Trophoblast cell (in vitro differentiated cells and primary cell): ENCODE data around the gene TGFBR3L.
A peak's percentile ranks its signal among the peaks of the same experiment; 100 is the strongest.

Experiments used
- DNase-seq, 2 donors: peaks; one replicate each; pipeline ENCODE4 v3.0.0-alpha.2; 2016
- H2AFZ ChIP-seq: 2 replicates; pipeline ENCODE4 v1.6.1; 2013; ENCODE audit warnings: low read length, moderate library complexity, mild to moderate bottlenecking; ENCODE audit not compliant: insufficient read depth, poor library complexity
- H2AK5ac ChIP-seq: 2 replicates; pipeline ENCODE4 v1.6.1; 2013; ENCODE audit warnings: mild to moderate bottlenecking, low read length
- H2BK120ac ChIP-seq: 2 replicates; pipeline ENCODE4 v1.6.1; 2013; ENCODE audit warnings: low read length, mild to moderate bottlenecking, moderate library complexity; ENCODE audit not compliant: insufficient read depth, poor library complexity
- H2BK12ac ChIP-seq: 2 replicates; pipeline ENCODE4 v1.6.1; 2013; ENCODE audit warnings: mild to moderate bottlenecking, low read length, moderate library complexity
- H2BK5ac ChIP-seq: 2 replicates; pipeline ENCODE4 v1.6.1; 2013; ENCODE audit warnings: low read length, low read depth, moderate library complexity, mild to moderate bottlenecking; ENCODE audit not compliant: poor library complexity
- H3K14ac ChIP-seq: 2 replicates; pipeline ENCODE4 v1.6.1; 2013; ENCODE audit warnings: mild to moderate bottlenecking, low read length
- H3K18ac ChIP-seq: 2 replicates; pipeline ENCODE4 v1.6.1; 2013; ENCODE audit warnings: mild to moderate bottlenecking, low read length
- H3K23ac ChIP-seq: 2 replicates; pipeline ENCODE4 v1.6.1; 2013; ENCODE audit warnings: low read length
- H3K27ac ChIP-seq: 2 replicates; pipeline ENCODE4 v1.5.1; 2013; ENCODE audit warnings: low read depth, mild to moderate bottlenecking, inconsistent platforms, low read length, moderate library complexity
- H3K27me3 ChIP-seq: 2 replicates; pipeline ENCODE4 v1.6.1; 2013; ENCODE audit warnings: inconsistent platforms, mild to moderate bottlenecking, low read length, moderate library complexity; ENCODE audit not compliant: insufficient read depth
- H3K36me3 ChIP-seq, 2 experiments: 1 replicate in 1 of 2; 2 replicates in 1 of 2; pipeline ENCODE4 v1.6.1; 2013; ENCODE audit warnings: low read length in 2 of 2, mild to moderate bottlenecking in 2 of 2, moderate library complexity in 1 of 2; ENCODE audit not compliant: insufficient read depth in 2 of 2, control insufficient read depth in 1 of 2
- H3K4ac ChIP-seq: 2 replicates; pipeline ENCODE4 v1.6.1; 2013; ENCODE audit warnings: low read depth, mild to moderate bottlenecking, low read length, moderate library complexity
- H3K4me1 ChIP-seq, 2 experiments: 1 replicate in 1 of 2; 2 replicates in 1 of 2; pipeline ENCODE4 v1.6.1; 2013; ENCODE audit warnings: low read length in 2 of 2, mild to moderate bottlenecking in 2 of 2, moderate library complexity in 1 of 2; ENCODE audit not compliant: insufficient read depth in 2 of 2, control insufficient read depth in 1 of 2
- H3K4me2 ChIP-seq: 2 replicates; pipeline ENCODE4 v1.6.1; 2013; ENCODE audit warnings: inconsistent platforms, mild to moderate bottlenecking, low read length, moderate library complexity
- H3K4me3 ChIP-seq: 2 replicates; pipeline ENCODE4 v1.5.1; 2013; ENCODE audit warnings: mild to moderate bottlenecking, low read depth, low read length, inconsistent platforms
- H3K79me1 ChIP-seq: one replicate; pipeline ENCODE4 v1.6.1; 2013; ENCODE audit warnings: low read length
- H3K79me2 ChIP-seq: 2 replicates; pipeline ENCODE4 v1.6.1; 2013; ENCODE audit warnings: low read length, mild to moderate bottlenecking; ENCODE audit not compliant: control insufficient read depth, insufficient read depth, poor library complexity
- H3K9ac ChIP-seq: 2 replicates; pipeline ENCODE4 v1.6.1; 2013; ENCODE audit warnings: mild to moderate bottlenecking, low read length
- H3K9me3 ChIP-seq: 2 replicates; pipeline ENCODE4 v1.6.1; 2013; ENCODE audit warnings: low read depth, mild to moderate bottlenecking, control low read depth, inconsistent platforms, low read length; ENCODE audit not compliant: insufficient read depth
- H4K12ac ChIP-seq: 2 replicates; pipeline ENCODE4 v1.6.1; 2013; ENCODE audit warnings: low read depth, mild to moderate bottlenecking, low read length, moderate library complexity
- H4K8ac ChIP-seq: 2 replicates; pipeline ENCODE4 v1.6.1; 2013; ENCODE audit warnings: low read depth, mild to moderate bottlenecking, low read length, moderate library complexity
- H4K91ac ChIP-seq: one replicate; pipeline ENCODE4 v1.6.1; 2013; ENCODE audit warnings: low read depth, mild to moderate bottlenecking, low read length, moderate library complexity
- WGBS: extraction: QIAGEN DNeasy Blood & Tissue Kit; methylation state at CpG from one replicate; pipeline ENCODE4 v1.1.7; 2013; ENCODE audit warnings: missing lambda C conversion rate; ENCODE audit not compliant: insufficient read length, insufficient coverage; ENCODE audit errors: extremely low coverage; 5-methylcytosine and 5-hydroxymethylcytosine counted together

The TGFBR3L gene

DNA sequence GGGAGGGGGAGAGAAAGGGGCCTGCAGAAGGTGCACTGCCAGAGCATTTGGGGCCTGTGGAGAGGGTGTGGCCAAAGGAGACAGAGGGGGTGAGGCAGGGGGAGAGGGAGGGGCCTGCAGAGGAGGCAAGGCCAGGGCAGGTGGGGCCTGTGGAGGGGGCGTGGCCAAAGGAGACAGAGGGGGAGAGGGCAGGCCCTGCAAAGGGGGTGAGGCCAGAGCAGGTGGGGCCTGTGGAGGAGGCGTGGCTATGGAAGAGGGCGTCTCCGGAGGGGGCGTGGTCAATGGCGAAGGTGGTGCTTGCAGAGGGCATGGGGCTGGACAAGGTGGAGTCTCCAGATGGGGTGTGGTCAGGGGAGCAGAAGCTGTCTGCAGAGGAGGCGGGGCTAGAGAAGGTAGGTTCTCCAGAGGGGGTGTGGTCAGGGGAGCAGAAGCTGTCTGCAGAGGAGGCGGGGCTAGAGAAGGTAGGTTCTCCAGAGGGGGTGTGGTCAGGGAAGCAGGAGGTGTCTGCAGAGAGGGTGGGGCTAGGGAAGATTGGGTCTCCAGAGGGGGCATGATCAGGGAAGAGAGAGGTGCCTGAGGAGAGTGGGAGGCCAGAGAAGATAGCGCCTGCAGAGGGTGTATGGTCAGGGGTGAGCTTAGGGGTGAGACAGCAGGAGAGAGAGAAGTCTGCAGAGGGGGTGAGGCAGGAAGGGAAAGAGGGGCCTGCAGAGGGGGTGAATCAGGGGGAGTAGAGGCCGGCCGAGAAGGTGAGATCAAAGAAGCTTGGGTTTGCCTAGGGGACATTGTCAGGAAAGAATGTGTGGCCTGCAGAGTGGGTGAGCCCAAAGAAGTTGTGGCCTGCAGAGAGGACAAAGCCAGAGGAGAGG, 43.8 kb upstream of the TGFBR3L start:
- Histone ChIP-seq H3K27me3 (peaks cover 19% of the 10 kb centered on the region), H3K36me3 (no peaks in the 10 kb centered on the region)
- DNase-seq: peak; percentile 60 to 69

DNA sequence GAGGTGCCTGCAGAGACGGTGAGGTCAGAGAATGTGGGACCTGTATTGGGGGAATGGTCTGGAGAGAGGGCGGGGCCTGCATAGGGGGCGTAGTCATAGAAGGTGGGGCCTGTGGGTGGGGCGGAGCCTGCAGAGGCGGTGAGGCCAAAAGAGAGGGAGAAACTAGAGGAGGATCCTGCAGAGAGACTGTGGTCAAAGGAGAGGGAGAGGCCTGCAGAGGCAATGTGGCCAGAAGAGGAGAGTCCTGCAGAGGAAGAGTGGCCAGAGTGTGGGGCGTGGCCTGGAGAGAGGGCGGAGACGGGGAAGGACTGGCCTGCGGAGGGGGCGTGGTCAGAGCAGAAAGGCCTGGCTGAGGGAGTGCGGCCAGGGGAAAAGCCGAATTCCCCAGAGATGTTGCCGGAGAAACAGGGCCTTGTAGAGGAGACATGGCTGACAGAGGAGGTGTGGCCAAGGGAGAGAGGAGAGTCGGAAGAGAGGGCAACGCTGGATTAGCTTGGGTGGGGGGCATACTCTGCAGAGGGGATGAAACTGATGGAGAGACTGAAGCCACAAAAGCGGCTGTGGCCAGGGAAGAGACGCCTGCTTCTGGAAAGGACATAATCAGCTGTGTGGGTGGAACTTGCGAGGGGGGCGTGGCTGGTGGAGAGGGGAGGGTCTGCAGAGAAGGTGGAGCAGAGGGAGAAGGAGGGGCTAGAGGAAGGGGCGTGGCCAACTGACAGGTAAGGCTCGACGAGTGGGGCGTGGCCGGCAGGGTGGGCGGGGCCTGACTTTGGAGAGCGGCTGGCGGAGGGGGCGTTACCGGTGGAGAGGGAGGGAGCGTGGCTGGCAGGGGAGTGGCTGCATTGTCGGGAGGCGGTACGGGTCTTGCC, 43.0 kb upstream of the TGFBR3L start:
- peak overlapping the region; percentile 13 for H3K27ac ChIP-seq
- no peak overlapping the region for H3K4me3 ChIP-seq
- DNase-seq: peak; percentile 93 to 97
- no peak overlapping the region for H3K14ac ChIP-seq
- peak overlapping the region; percentile 30 for H2AFZ ChIP-seq
- H4K8ac ChIP-seq: peak overlapping the region; percentile 8
- no peak overlapping the region for H2BK12ac ChIP-seq
- WGBS: no CpG with 5 or more reads among the region's 33 CpGs
- H3K4me2 ChIP-seq: peak overlapping the region; percentile 13
- H4K91ac ChIP-seq: no peak overlapping the region
- H3K18ac ChIP-seq: no peak overlapping the region
- no peak overlapping the region for H2AK5ac ChIP-seq
- no peak overlapping the region for H2BK120ac ChIP-seq
- no peak overlapping the region for H3K4ac ChIP-seq
- no peaks in the 10 kb centered on the region for H3K79me2 ChIP-seq
- no peaks in the 10 kb centered on the region for H3K36me3 ChIP-seq
- no peak overlapping the region for H3K23ac ChIP-seq
- H3K9me3 ChIP-seq: peaks cover 13% of the 10 kb centered on the region
- peaks cover 16 to 40% of the 10 kb centered on the region in 2 experiments for H3K4me1 ChIP-seq
- peak overlapping the region; percentile 12 for H4K12ac ChIP-seq
- H3K27me3 ChIP-seq: peaks cover 19% of the 10 kb centered on the region
- no peak overlapping the region for H3K9ac ChIP-seq
- H2BK5ac ChIP-seq: no peak overlapping the region
- H3K79me1 ChIP-seq: peaks cover 3% of the 10 kb centered on the region

More for the DNA sequence above, 43.8 kb upstream of the TGFBR3L start:
- Histone ChIP-seq H3K79me2 (no peaks in the 10 kb centered on the region), H2AFZ (no peak overlapping the region), H2BK120ac (no peak overlapping the region), H3K79me1 (peaks cover 3% of the 10 kb centered on the region), H3K4me1 (peaks cover 16 to 40% of the 10 kb centered on the region in 2 experiments), H3K4me2 (no peak overlapping the region), H3K23ac (no peak overlapping the region), H4K91ac (no peak overlapping the region), H3K9ac (no peak overlapping the region), H3K9me3 (peaks cover 13% of the 10 kb centered on the region), H3K27ac (peak overlapping the region; percentile 16), H4K8ac (no peak overlapping the region), H3K18ac (no peak overlapping the region), H3K14ac (no peak overlapping the region), H4K12ac (no peak overlapping the region), H2AK5ac (no peak overlapping the region), H2BK5ac (no peak overlapping the region), H3K4ac (no peak overlapping the region), H2BK12ac (no peak overlapping the region), H3K4me3 (no peak overlapping the region)
- WGBS: no CpG with 5 or more reads among the region's 11 CpGs

DNA sequence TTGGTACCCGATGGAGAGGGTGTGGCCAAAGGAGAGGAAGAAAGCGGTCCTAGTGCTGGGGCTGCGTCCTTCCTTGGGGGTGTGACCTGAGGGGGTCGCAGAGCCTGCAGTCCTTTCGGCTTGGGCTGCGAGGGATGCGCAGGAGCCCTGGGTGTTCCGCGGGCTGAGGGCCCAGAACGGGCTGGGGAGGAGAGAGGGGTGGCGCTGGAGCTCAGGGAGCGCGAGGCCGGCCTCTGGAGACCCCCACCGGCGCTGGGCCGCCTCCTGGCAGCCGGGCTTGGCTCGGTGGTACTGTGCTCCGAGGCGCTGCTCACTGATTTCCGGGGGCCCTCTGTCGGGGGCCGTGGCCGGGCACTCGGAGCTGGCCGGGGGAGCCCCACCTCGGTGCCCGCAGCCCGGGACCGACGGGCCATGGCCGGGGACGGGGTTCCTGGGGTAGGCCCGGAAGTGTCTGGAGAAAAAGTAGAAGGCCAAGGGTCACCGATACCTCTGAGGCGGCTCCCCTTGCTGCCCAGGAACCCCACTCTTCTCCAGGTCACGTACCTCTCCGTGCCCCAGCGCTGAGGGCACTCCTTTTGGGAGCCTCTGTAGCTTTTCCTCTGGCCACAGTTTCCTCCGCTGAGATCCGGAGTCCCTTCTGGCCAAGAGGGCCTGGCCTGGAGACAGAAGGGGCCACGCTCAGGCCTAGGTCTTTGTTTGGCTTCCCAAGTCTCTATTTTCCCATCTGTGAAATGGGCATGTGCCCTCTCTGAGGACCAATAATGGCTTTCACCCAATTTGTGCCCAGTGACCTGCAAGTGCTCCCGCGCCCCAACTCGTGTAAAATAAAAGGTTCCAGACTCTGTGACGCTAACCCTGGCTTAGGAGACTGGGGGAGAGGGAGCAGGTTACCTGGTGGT, 42.1 kb upstream of the TGFBR3L start:
- Histone ChIP-seq H2BK120ac (no peak overlapping the region), H4K12ac (no peak overlapping the region), H4K91ac (no peak overlapping the region), H2AFZ (no peak overlapping the region), H3K79me1 (peaks cover 3% of the 10 kb centered on the region), H2AK5ac (no peak overlapping the region), H3K18ac (no peak overlapping the region), H4K8ac (no peak overlapping the region), H3K23ac (no peak overlapping the region), H2BK12ac (no peak overlapping the region), H2BK5ac (no peak overlapping the region), H3K4me3 (no peak overlapping the region), H3K4me1 (peaks cover 16 to 40% of the 10 kb centered on the region in 2 experiments), H3K9me3 (peaks cover 10% of the 10 kb centered on the region), H3K4me2 (no peak overlapping the region), H3K36me3 (no peaks in the 10 kb centered on the region), H3K4ac (no peak overlapping the region), H3K27ac (no peak overlapping the region), H3K27me3 (peaks cover 19% of the 10 kb centered on the region), H3K14ac (no peak overlapping the region), H3K9ac (no peak overlapping the region), H3K79me2 (no peaks in the 10 kb centered on the region)
- no CpG with 5 or more reads among the region's 47 CpGs for WGBS
- DNase-seq: no peak
